OCI-LY1 (cell line): ENCODE results near the gene STX5.

Experiments
- H2AFZ ChIP-seq: fragments of 200-600 bp; sonication (generic), shearing (Covaris generic); 2 replicates; pipeline ENCODE4 v1.6.0; 2014; ENCODE audit warnings: antibody characterized with exemption, mild to moderate bottlenecking, low read length
- H3F3A ChIP-seq: fragments of 200-600 bp; sonication (generic), shearing (Covaris generic); 2 replicates; pipeline ENCODE4 v1.6.0; 2014; ENCODE audit warnings: mild to moderate bottlenecking, antibody characterized with exemption, low read length, moderate library complexity; ENCODE audit not compliant: insufficient read depth
- H3K27ac ChIP-seq: fragments of 200-600 bp; sonication (generic); 2 replicates; pipeline ENCODE4 v1.5.1; 2014; ENCODE audit warnings: low read length, mixed run types, mild to moderate bottlenecking, low read depth; ENCODE audit not compliant: poor library complexity, severe bottlenecking
- H3K27me3 ChIP-seq: fragments of 200-600 bp; sonication (generic); 2 replicates; pipeline ENCODE4 v1.6.0; 2014; ENCODE audit warnings: antibody characterized with exemption, mild to moderate bottlenecking, low read length, moderate library complexity; ENCODE audit not compliant: insufficient read depth
- H3K36me3 ChIP-seq: fragments of 200-600 bp; sonication (generic); 2 replicates; pipeline ENCODE4 v1.6.1; 2014; ENCODE audit warnings: mild to moderate bottlenecking, antibody characterized with exemption, low read length, moderate library complexity, mixed read lengths; ENCODE audit not compliant: insufficient read depth
- H3K4me1 ChIP-seq: fragments of 200-600 bp; sonication (generic); 2 replicates; pipeline ENCODE4 v1.5.1; 2014; ENCODE audit warnings: mild to moderate bottlenecking, low read length, moderate library complexity; ENCODE audit not compliant: insufficient read depth, severe bottlenecking
- H3K4me2 ChIP-seq: fragments of 200-600 bp; sonication (generic), shearing (Covaris generic); 2 replicates; pipeline ENCODE4 v1.6.1; 2014; ENCODE audit warnings: low read length
- H3K4me3 ChIP-seq: fragments of 200-600 bp; sonication (generic); 2 replicates; pipeline ENCODE4 v1.5.1; 2014; ENCODE audit warnings: low read length, low read depth, mild to moderate bottlenecking, mixed read lengths; ENCODE audit not compliant: poor library complexity, severe bottlenecking
- H3K79me2 ChIP-seq: fragments of 200-600 bp; shearing (Covaris generic); 2 replicates; pipeline ENCODE4 v1.6.1; 2016; ENCODE audit warnings: mixed run types, low read length, mixed read lengths; ENCODE audit not compliant: insufficient read depth
- H3K9ac ChIP-seq: fragments of 200-600 bp; sonication (generic), shearing (Covaris generic); 2 replicates; pipeline ENCODE4 v1.6.1; 2014; ENCODE audit warnings: mild to moderate bottlenecking, low read length, mixed read lengths
- H3K9me2 ChIP-seq: fragments of 200-600 bp; sonication (generic), shearing (Covaris generic); 2 replicates; pipeline ENCODE4 v1.6.1; 2014; ENCODE audit warnings: low read depth, mild to moderate bottlenecking, low read length, mixed read lengths
- H3K9me3 ChIP-seq: fragments of 200-600 bp; shearing (Covaris generic); 2 replicates; pipeline ENCODE4 v1.6.1; 2014; ENCODE audit warnings: low read length, mixed read lengths
- H4K20me1 ChIP-seq: fragments of 200-600 bp; sonication (generic), shearing (Covaris generic); 2 replicates; pipeline ENCODE4 v1.6.0; 2016; ENCODE audit warnings: mild to moderate bottlenecking, low read length; ENCODE audit not compliant: insufficient read depth
- CTCF ChIP-seq: fragments of 200-600 bp; sonication (generic), shearing (Covaris generic); IDR thresholded peaks from 2 replicates; pipeline ENCODE4 v1.5.1; 2017; ENCODE audit warnings: mild to moderate bottlenecking, antibody characterized with exemption, low read length, moderate library complexity, mixed read lengths
- EZH2 ChIP-seq: fragments of 200-600 bp; sonication (generic), shearing (Covaris generic); IDR thresholded peaks from 2 replicates; pipeline ENCODE4 v1.8.0; 2017; ENCODE audit warnings: borderline replicate concordance, mixed run types, mild to moderate bottlenecking, antibody characterized with exemption, low read length, moderate library complexity, mixed read lengths

The STX5 gene

GRCh38 chr11:62792202-62792575 lies 39.7 kb downstream of the STX5 start:
- no peak overlapping the region for H2AFZ ChIP-seq
- peak overlapping the region; percentile 78 for H3K4me2 ChIP-seq
- peaks cover 42% of the 10 kb centered on the region for H3K4me1 ChIP-seq
- no peaks in the 10 kb centered on the region for H3F3A ChIP-seq
- peaks cover 67% of the 10 kb centered on the region for H3K36me3 ChIP-seq
- TF ChIP-seq EZH2 (no peak), CTCF (no peak)
- H3K79me2 ChIP-seq, result peaks cover 11% of the 10 kb centered on the region; the same call in 1 of the 2 replicates
- H4K20me1 ChIP-seq, result no peaks in the 10 kb centered on the region
- no peaks in the 10 kb centered on the region for H3K9me3 ChIP-seq
- peak overlapping the region; percentile 85; the same call in 1 of the 2 replicates for H3K9ac ChIP-seq
- H3K4me3 ChIP-seq, result peak overlapping the region; percentile 85
- H3K27me3 ChIP-seq, result no peaks in the 10 kb centered on the region
- H3K9me2 ChIP-seq, result no peaks in the 10 kb centered on the region
- peak overlapping the region; percentile 55 for H3K27ac ChIP-seq

GRCh38 chr11:62791501-62792201 lies 40.2 kb downstream of the STX5 start, which contains the start of gene TMEM223:
Gene TMEM223, minus strand, starts transcription at chr11:62792006. Its CDS starts 12 bp downstream, at chr11:62791994.
- Histone ChIP-seq H4K20me1 (no peaks in the 10 kb centered on the region), H3K27me3 (no peaks in the 10 kb centered on the region), H3F3A (no peaks in the 10 kb centered on the region), H3K9me3 (no peaks in the 10 kb centered on the region), H3K27ac (peak within 1 kb of the TSS; percentile 55), H3K79me2 (peaks cover 11% of the 10 kb centered on the region; the same call in 1 of the 2 replicates), H3K4me3 (peak within 1 kb of the TSS; percentile 85), H3K4me1 (peaks cover 42% of the 10 kb centered on the region), H3K9me2 (no peaks in the 10 kb centered on the region), H3K36me3 (peaks cover 62% of the 10 kb centered on the region), H3K4me2 (peak within 1 kb of the TSS; percentile 78), H3K9ac (peak within 1 kb of the TSS; percentile 85), H2AFZ (no peak within 1 kb of the TSS)
- TF ChIP-seq EZH2 (no peak), CTCF (no peak)

GRCh38 chr11:62789576-62789975 lies 42.3 kb downstream of the STX5 start:
- H3K4me2 ChIP-seq, result 0 out of 2 replicates have a peak overlapping the region, but pooled peaks have one; percentile 19
- H2AFZ ChIP-seq, result no peak overlapping the region
- no peaks in the 10 kb centered on the region for H3K9me3 ChIP-seq
- no peaks in the 10 kb centered on the region for H3K9me2 ChIP-seq
- peaks cover 50% of the 10 kb centered on the region for H3K4me1 ChIP-seq
- TF ChIP-seq CTCF (no peak), EZH2 (no peak)
- H3K4me3 ChIP-seq, result no peak overlapping the region
- H3K9ac ChIP-seq, result peak overlapping the region; percentile 4; the same call in 1 of the 2 replicates
- H3K79me2 ChIP-seq, result peaks cover 11% of the 10 kb centered on the region; the same call in 1 of the 2 replicates
- peaks cover 42% of the 10 kb centered on the region for H3K36me3 ChIP-seq
- H4K20me1 ChIP-seq, result no peaks in the 10 kb centered on the region
- peak overlapping the region; percentile 6 for H3K27ac ChIP-seq
- H3F3A ChIP-seq, result no peaks in the 10 kb centered on the region
- no peaks in the 10 kb centered on the region for H3K27me3 ChIP-seq
